HepG2 (cell line): ENCODE data around the gene GAD1. TPM values are rescaled to one million over a fixed set of nuclear protein-coding genes. Genes with fewer than 3 reads are reported as not detected.

Source experiments
- ARID2 ChIP-seq: sonication (generic); formaldehyde crosslinking; IDR thresholded peaks from 2 replicates; pipeline ENCODE4 v1.8.1; 2022; ENCODE audit warnings: mild to moderate bottlenecking, missing genetic modification reagents, borderline replicate concordance
- ARNT2 ChIP-seq: sonication (generic); formaldehyde crosslinking; IDR thresholded peaks from 2 replicates; pipeline ENCODE4 v1.8.0; 2022; ENCODE audit warnings: mild to moderate bottlenecking, low read depth, missing genetic modification reagents, moderate library complexity
- CBX2 ChIP-seq, 2 experiments: fragments of 200-600 bp in 1 of 2; sonication (generic); formaldehyde crosslinking in 1 of 2; IDR thresholded peaks; 2 replicates each; pipeline versions ENCODE4 v1.7.0 to v1.8.1; 2018 to 2022; ENCODE audit warnings: low read depth in 2 of 2, low read length in 1 of 2, mild to moderate bottlenecking in 1 of 2, missing genetic modification reagents in 1 of 2
- CHCHD3 ChIP-seq: sonication (generic); formaldehyde crosslinking; IDR thresholded peaks from 2 replicates; pipeline ENCODE4 v1.8.0; 2022; ENCODE audit warnings: mild to moderate bottlenecking, missing genetic modification reagents, moderate library complexity
- EHMT2 ChIP-seq: fragments of 200-600 bp; sonication (generic); IDR thresholded peaks from 2 replicates; pipeline ENCODE4 v1.7.0; 2017; ENCODE audit warnings: antibody characterized with exemption, low read depth, low read length, borderline replicate concordance
- ELF3 ChIP-seq: IDR thresholded peaks from 2 replicates; pipeline ENCODE4 v1.6.1; 2016; ENCODE audit warnings: missing genetic modification reagents, missing compliant biosample characterization
- HBP1 ChIP-seq: IDR thresholded peaks from 2 replicates; pipeline ENCODE4 v1.6.1; 2016; ENCODE audit warnings: low read depth, control low read depth
- KDM2A ChIP-seq: sonication (generic); formaldehyde crosslinking; IDR thresholded peaks from 2 replicates; pipeline ENCODE4 v1.4.0; 2020; ENCODE audit warnings: low read depth, missing genetic modification reagents, borderline replicate concordance
- SIN3A ChIP-seq: IDR thresholded peaks from 2 replicates; pipeline ENCODE4 v1.6.1; 2011; ENCODE audit warnings: low read depth, mild to moderate bottlenecking, control low read depth, low read length, borderline replicate concordance
- TBX2 ChIP-seq: sonication (generic); formaldehyde crosslinking; IDR thresholded peaks from 2 replicates; pipeline ENCODE4 v1.5.0; 2020; ENCODE audit warnings: missing genetic modification reagents, mild to moderate bottlenecking, borderline replicate concordance
- ZNF230 ChIP-seq: sonication (generic); formaldehyde crosslinking; IDR thresholded peaks from 2 replicates; pipeline ENCODE4 v1.4.0; 2020; ENCODE audit warnings: mild to moderate bottlenecking, missing genetic modification reagents
- ZNF44 ChIP-seq: sonication (generic); formaldehyde crosslinking; IDR thresholded peaks from 2 replicates; pipeline ENCODE4 v1.5.1; 2020; ENCODE audit warnings: mild to moderate bottlenecking, missing genetic modification reagents
- ZNF780A ChIP-seq: sonication (generic); formaldehyde crosslinking; IDR thresholded peaks from 2 replicates; pipeline ENCODE4 v1.8.0; 2022; ENCODE audit warnings: mild to moderate bottlenecking, missing genetic modification reagents, moderate library complexity
- ZNF781 ChIP-seq: sonication (generic); formaldehyde crosslinking; IDR thresholded peaks from 2 replicates; pipeline ENCODE4 v1.5.1; 2020; ENCODE audit warnings: borderline replicate concordance, mild to moderate bottlenecking, missing genetic modification reagents; ENCODE audit errors: not compliant biosample characterization
- ZSCAN9 ChIP-seq: IDR thresholded peaks from 2 replicates; pipeline ENCODE4 v1.6.1; 2016; ENCODE audit warnings: borderline replicate concordance
- polyA plus RNA-seq, 8 experiments: library from polyadenylated mRNA; depleted of rRNA in 3 of 8; stranded (reverse) in 7 of 8; unstranded in 1 of 8; fragments of >200 nt; fragmentation: Illumina TruSeq in 4 of 8; extraction: Trizol in 4 of 8; gene quantifications; 2 replicates each; pipeline versions ENCODE4 v1.2.1 to v1.2.3, GENCODE V29; 2011 to 2016; ENCODE audit warnings: low read depth in 4 of 8, missing spikeins in 1 of 8, mixed read lengths in 1 of 8; ENCODE audit not compliant: insufficient read depth in 1 of 8
- total RNA-seq, 5 experiments: library from RNA; depleted of rRNA; stranded (reverse); fragments of >200 nt; fragmentation: Illumina TruSeq; extraction: Trizol; gene quantifications; 2 replicates each; pipeline ENCODE4 v1.2.3, GENCODE V29; 2016; ENCODE audit warnings: low read depth in 1 of 5
- TF ChIP-seq, protein P1 (sequence below): sonication (generic); formaldehyde crosslinking; conservative IDR thresholded peaks from 2 replicates; pipeline ENCODE4 v1.8.1; 2023; ENCODE audit warnings: missing genetic modification reagents
- TF ChIP-seq, protein P2 (sequence below): sonication (generic); formaldehyde crosslinking; conservative IDR thresholded peaks from 2 replicates; pipeline ENCODE4 v1.8.0; 2022; ENCODE audit warnings: mild to moderate bottlenecking, moderate library complexity, missing genetic modification reagents
- TF ChIP-seq, protein P3 (sequence below): IDR thresholded peaks from 2 replicates; pipeline ENCODE4 v1.6.1; 2016
- TF ChIP-seq, protein P4 (sequence below): sonication (generic); formaldehyde crosslinking; IDR thresholded peaks from 2 replicates; pipeline ENCODE4 v1.8.1; 2023; ENCODE audit warnings: missing genetic modification reagents, inconsistent platforms, borderline replicate concordance

GAD1 gene
- total and polyA plus RNA-seq, 2 of the 13 experiments (the other 11 are each of a cell fraction or from before 2014, with no cell fraction given), result 0.09 to 0.13 TPM

DNA sequence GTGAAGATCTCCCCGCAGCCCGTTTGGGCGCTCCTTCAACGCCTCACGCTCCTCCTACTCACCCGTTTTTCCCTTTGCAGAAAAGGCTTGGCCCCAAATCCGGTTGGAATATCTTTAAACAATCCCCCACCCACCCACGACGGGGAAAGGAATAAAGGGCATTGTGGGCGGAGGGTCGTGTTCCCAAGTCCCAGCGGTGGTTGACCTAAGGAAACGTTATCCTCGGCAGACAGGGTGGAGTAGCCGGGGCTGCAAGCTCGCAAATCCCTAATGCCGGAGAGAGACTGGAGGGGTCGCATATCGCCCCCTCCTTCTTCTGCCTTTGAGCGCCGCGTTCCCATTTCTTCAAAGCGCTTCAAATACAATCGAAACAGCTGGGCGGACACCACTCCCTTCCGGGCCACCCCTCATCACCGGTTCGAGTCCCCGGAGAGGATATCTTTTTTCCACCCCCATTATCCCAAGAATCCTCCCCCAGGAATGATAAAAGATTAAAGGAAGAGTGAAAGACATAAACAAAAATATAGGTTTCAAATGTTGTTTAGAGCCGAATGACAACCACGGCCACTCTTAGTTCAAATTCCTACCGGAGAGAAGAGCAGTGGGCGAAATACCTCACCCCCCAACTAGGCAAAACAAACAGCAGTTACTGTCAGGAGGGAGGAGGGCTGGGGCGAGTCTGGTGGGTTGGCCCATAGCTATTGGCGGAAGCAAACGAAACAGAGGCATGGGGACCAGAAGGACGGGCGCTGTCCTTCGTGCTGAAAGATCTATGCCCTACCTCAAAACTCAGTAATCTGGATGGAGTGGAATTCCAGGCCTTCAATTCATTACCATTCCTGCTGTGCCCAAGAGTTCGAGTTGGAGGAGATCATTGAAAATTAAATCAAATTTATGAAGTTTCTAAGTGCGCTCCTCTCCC, 2.8 kb upstream of the GAD1 start (continued):
- TF ChIP-seq, protein P1, sequence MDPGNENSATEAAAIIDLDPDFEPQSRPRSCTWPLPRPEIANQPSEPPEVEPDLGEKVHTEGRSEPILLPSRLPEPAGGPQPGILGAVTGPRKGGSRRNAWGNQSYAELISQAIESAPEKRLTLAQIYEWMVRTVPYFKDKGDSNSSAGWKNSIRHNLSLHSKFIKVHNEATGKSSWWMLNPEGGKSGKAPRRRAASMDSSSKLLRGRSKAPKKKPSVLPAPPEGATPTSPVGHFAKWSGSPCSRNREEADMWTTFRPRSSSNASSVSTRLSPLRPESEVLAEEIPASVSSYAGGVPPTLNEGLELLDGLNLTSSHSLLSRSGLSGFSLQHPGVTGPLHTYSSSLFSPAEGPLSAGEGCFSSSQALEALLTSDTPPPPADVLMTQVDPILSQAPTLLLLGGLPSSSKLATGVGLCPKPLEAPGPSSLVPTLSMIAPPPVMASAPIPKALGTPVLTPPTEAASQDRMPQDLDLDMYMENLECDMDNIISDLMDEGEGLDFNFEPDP (CRISPR knock-in tag), result 0 out of 2 replicates have a peak, but pooled peaks have one; percentile 42
- TF ChIP-seq ARID2 (CRISPR knock-in tag), result 0 out of 2 replicates have a peak, but pooled peaks have one; percentile 39
- peak; percentile 93 for TF ChIP-seq EHMT2
- 0 out of 2 replicates have a peak, but pooled peaks have one; percentile 38 for TF ChIP-seq ZNF230
- 0 out of 2 replicates have a peak, but pooled peaks have one; percentile 27 for TF ChIP-seq KDM2A (CRISPR knock-in tag)
- TF ChIP-seq ZNF780A, result peak; percentile 65; the same call in 1 of the 2 replicates
- TF ChIP-seq, protein P2, sequence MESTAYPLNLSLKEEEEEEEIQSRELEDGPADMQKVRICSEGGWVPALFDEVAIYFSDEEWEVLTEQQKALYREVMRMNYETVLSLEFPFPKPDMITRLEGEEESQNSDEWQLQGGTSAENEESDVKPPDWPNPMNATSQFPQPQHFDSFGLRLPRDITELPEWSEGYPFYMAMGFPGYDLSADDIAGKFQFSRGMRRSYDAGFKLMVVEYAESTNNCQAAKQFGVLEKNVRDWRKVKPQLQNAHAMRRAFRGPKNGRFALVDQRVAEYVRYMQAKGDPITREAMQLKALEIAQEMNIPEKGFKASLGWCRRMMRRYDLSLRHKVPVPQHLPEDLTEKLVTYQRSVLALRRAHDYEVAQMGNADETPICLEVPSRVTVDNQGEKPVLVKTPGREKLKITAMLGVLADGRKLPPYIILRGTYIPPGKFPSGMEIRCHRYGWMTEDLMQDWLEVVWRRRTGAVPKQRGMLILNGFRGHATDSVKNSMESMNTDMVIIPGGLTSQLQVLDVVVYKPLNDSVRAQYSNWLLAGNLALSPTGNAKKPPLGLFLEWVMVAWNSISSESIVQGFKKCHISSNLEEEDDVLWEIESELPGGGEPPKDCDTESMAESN (CRISPR knock-in tag), result peak; percentile 59; the same call in 1 of the 2 replicates
- peak; percentile 72 for TF ChIP-seq ZNF781 (CRISPR knock-in tag)
- TF ChIP-seq SIN3A, result peak; percentile 59; the same call in 1 of the 2 replicates
- TF ChIP-seq, protein P3, sequence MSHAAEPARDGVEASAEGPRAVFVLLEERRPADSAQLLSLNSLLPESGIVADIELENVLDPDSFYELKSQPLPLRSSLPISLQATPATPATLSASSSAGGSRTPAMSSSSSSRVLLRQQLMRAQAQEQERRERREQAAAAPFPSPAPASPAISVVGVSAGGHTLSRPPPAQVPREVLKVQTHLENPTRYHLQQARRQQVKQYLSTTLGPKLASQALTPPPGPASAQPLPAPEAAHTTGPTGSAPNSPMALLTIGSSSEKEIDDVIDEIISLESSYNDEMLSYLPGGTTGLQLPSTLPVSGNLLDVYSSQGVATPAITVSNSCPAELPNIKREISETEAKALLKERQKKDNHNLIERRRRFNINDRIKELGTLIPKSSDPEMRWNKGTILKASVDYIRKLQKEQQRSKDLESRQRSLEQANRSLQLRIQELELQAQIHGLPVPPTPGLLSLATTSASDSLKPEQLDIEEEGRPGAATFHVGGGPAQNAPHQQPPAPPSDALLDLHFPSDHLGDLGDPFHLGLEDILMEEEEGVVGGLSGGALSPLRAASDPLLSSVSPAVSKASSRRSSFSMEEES, result peak; percentile 60; the same call in 1 of the 2 replicates
- TF ChIP-seq ELF3 (CRISPR knock-in tag), result peak; percentile 72; the same call in 1 of the 2 replicates
- TF ChIP-seq CHCHD3, result 0 out of 2 replicates have a peak, but pooled peaks have one; percentile 49
- no peak for TF ChIP-seq ZNF44 (CRISPR knock-in tag)
- TF ChIP-seq HBP1 (CRISPR knock-in tag), result peak; percentile 53; the same call in 1 of the 2 replicates
- TF ChIP-seq, protein P4, sequence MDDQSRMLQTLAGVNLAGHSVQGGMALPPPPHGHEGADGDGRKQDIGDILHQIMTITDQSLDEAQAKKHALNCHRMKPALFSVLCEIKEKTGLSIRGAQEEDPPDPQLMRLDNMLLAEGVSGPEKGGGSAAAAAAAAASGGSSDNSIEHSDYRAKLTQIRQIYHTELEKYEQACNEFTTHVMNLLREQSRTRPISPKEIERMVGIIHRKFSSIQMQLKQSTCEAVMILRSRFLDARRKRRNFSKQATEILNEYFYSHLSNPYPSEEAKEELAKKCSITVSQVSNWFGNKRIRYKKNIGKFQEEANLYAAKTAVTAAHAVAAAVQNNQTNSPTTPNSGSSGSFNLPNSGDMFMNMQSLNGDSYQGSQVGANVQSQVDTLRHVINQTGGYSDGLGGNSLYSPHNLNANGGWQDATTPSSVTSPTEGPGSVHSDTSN (CRISPR knock-in tag), result no peak
- no peak for TF ChIP-seq CBX2 (IDR thresholded peaks at IDR 0.05; ENCODE audit: low read depth, low read length)
- TF ChIP-seq CBX2 (CRISPR knock-in tag; IDR thresholded peaks at IDR 0.05; ENCODE audit: low read depth), result peak; percentile 78; the same call in 1 of the 2 replicates
- peak; percentile 58; the same call in 1 of the 2 replicates for TF ChIP-seq ARNT2
- 0 out of 2 replicates have a peak, but pooled peaks have one; percentile 41 for TF ChIP-seq ZSCAN9
- no peak for TF ChIP-seq TBX2 (CRISPR knock-in tag)
